ENCODE data around the gene MRPL10.

The MRPL10 gene

DNA sequence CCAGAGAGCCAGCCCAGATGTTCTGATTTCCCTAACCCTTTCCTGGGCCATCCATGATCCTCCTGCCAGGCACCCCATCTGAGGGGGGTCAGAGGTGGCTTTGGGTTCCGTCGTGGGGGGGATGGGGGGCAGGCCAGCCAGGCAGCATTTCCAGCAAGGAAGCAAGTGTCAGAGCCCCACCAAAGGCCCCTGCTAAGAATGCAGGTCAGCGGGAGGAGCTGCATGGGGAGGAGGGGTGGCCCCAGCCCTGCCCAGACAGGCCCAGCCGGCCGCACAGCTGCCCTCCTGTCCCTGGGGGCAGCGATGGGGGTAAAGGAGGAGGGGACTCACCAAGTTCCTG lies 12.0 kb upstream of the MRPL10 start:
- Histone ChIP-seq H3K36me3 (ENCODE audit: control insufficient read depth in 2 of 2, insufficient read depth in 1 of 2, low read length in 2 of 2) (peaks cover 0 to 16% of the 10 kb centered on the region in 2 experiments; a peak in 1 of 3 replicates), H3K4me1 (ENCODE audit: control insufficient read depth, insufficient read depth, low read length) (no peaks in the 10 kb centered on the region; the same call in 1 of the 2 replicates), H3K27ac (ENCODE audit: extremely low read depth, low read depth, low read length) (no peak overlapping the region), H3K4me3 (ENCODE audit: low read depth, low read length) (no peak overlapping the region), H3K9me3 (ENCODE audit: control insufficient read depth, insufficient read depth, low read depth, low read length) (no peaks in the 10 kb centered on the region)
- POLR2A ChIA-PET: interaction anchor here (0.8 to 2.6 kb wide), 4 partner anchors 41 to 103 kb away, joined by 4 to 10 read pairs (median 6); partner anchors contain the start of gene SP2
- CTCF ChIA-PET: interaction anchor here (0.5 to 19.4 kb wide), 23 partner anchors 9 to 269 kb away, joined by 3 to 837 read pairs (median 4); partner anchors contain the start of genes CDK5RAP3, LRRC46, MRPL10 and OSBPL7
- TF ChIP-seq GLIS2 (tag by site-specific recombination; IDR thresholded peaks at IDR 0.05): peak; percentile 41; the same call in 1 of the 2 replicates
- TF ChIP-seq ZNF292 (tag by site-specific recombination; IDR thresholded peaks at IDR 0.05; ENCODE audit: borderline replicate concordance, low read depth): no peak
- no peak for TF ChIP-seq ZNF121 (tag by site-specific recombination; IDR thresholded peaks at IDR 0.05)
- no peak for TF ChIP-seq PATZ1 (tag by site-specific recombination; IDR thresholded peaks at IDR 0.05)
- TF ChIP-seq ZBTB21 (tag by site-specific recombination; IDR thresholded peaks at IDR 0.05): no peak
- no peak for TF ChIP-seq ZNF521 (tag by site-specific recombination; IDR thresholded peaks at IDR 0.05)
- no peak for TF ChIP-seq ZNF558 (tag by site-specific recombination; IDR thresholded peaks at IDR 0.05)
- peak; percentile 74 for TF ChIP-seq GLIS1 (tag by site-specific recombination; IDR thresholded peaks at IDR 0.05)
- TF ChIP-seq ZNF138 (tag by site-specific recombination; IDR thresholded peaks at IDR 0.05; ENCODE audit: borderline replicate concordance): no peak
- no peak for TF ChIP-seq ZBTB10 (tag by site-specific recombination; IDR thresholded peaks at IDR 0.05)
- TF ChIP-seq GLI4 (tag by site-specific recombination; IDR thresholded peaks at IDR 0.05): no peak
- TF ChIP-seq PRDM10 (tag by site-specific recombination; IDR thresholded peaks at IDR 0.05): 0 out of 2 replicates have a peak, but pooled peaks have one; percentile 2
- no peak for TF ChIP-seq ZNF555 (tag by site-specific recombination; conservative IDR thresholded peaks at IDR 0.05)

DNA sequence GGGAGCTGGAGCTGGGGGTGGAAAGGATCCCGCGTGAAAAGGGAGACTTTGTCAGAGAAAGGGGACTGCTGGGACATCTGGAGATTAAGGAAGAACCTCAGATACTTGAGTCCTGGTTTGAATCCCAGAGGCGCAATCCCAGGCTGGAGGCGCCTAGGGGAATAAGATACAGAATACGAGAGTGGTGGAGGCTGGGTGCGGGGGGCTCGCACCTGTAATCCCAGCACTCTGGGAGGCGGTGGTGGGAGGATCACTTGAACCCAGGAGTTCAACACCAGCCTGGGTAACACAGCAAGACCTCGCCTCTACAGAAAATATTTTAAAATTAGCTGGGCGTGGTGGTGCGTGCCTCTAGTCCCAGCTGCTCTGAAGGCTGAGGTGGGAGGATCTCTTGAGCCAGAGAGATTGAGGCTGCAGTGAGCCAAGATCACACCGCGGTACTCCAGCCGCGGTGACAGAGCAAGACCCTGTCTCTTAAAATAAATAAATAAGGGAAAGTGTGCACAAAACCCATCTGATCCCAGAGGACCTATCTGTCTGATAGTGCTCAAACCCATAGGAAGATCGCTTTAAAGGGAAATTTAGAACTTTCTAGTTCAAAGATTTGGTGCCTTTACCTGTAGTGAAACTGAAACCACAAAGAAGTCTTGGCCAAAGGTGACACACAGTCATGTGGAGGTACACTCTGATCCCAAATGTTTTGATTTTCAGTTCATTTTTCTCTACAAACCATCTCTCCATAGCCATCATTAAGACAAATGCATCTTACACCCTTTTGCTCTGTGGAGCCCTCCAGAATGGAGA lies 10.3 kb upstream of the MRPL10 start:
- Histone ChIP-seq H3K4me3 (ENCODE audit: low read depth, low read length) (no peak overlapping the region), H3K9me3 (ENCODE audit: control insufficient read depth, insufficient read depth, low read depth, low read length) (no peaks in the 10 kb centered on the region), H3K36me3 (ENCODE audit: control insufficient read depth in 2 of 2, insufficient read depth in 1 of 2, low read length in 2 of 2) (peaks cover 0 to 29% of the 10 kb centered on the region in 2 experiments; a peak in 1 of 3 replicates), H3K4me1 (ENCODE audit: control insufficient read depth, insufficient read depth, low read length) (no peaks in the 10 kb centered on the region; the same call in 1 of the 2 replicates), H3K27ac (ENCODE audit: extremely low read depth, low read depth, low read length) (no peak overlapping the region)
- ChIA-PET CTCF (interaction anchor here (0.6 to 19.4 kb wide), 26 partner anchors 10 to 1179 kb away, joined by 3 to 837 read pairs (median 5); partner anchors contain the start of genes CDK5RAP3, LRRC46, MRPL10 and PNPO), POLR2A (interaction anchor here (0.7 to 2.6 kb wide), 15 partner anchors 9 to 207 kb away, joined by 3 to 35 read pairs (median 5); partner anchors contain the start of genes CDK5RAP3, LRRC46, MRPL10 and NFE2L1)
- TF ChIP-seq PRDM1 (tag by site-specific recombination; IDR thresholded peaks at IDR 0.05): peak; percentile 69
- 0 out of 2 replicates have a peak, but pooled peaks have one; percentile 33 for TF ChIP-seq IKZF3 (tag by site-specific recombination; IDR thresholded peaks at IDR 0.05)
- no peak for TF ChIP-seq ATF2 (tag by site-specific recombination; IDR thresholded peaks at IDR 0.05; ENCODE audit: low read depth)

Measured in HEK293 (cell line).